Immature natural killer cell (primary cell): ENCODE measurements around the gene TENT4A. TPM values are rescaled to one million over a fixed set of nuclear protein-coding genes. Genes with fewer than 3 reads are reported as not detected.
A peak's percentile ranks its signal among the peaks of the same experiment; 100 is the strongest.

ENCODE experiments used
- DNase-seq, 3 donors: peaks; one replicate each; pipeline ENCODE4 v3.0.0; 2022; ENCODE audit warnings: mixed read lengths in 1 of 3
- H3K27ac Mint-ChIP-seq, 6 donors: one replicate each; pipeline ENCODE4 v1.8.0; 2020; ENCODE audit warnings: mixed read lengths in 6 of 6, mild to moderate bottlenecking in 5 of 6, inconsistent platforms in 4 of 6, moderate library complexity in 3 of 6
- H3K27me3 Mint-ChIP-seq, 3 donors: one replicate each; pipeline ENCODE4 v1.8.0; 2020 to 2021; ENCODE audit warnings: low read depth in 3 of 3, mild to moderate bottlenecking in 3 of 3, mixed read lengths in 3 of 3, moderate library complexity in 3 of 3, inconsistent platforms in 1 of 3
- H3K36me3 Mint-ChIP-seq, 3 donors: one replicate each; pipeline ENCODE4 v1.8.0; 2020; ENCODE audit warnings: mixed read lengths in 3 of 3, inconsistent platforms in 2 of 3, mild to moderate bottlenecking in 2 of 3
- H3K4me1 Mint-ChIP-seq, 2 donors: one replicate each; pipeline ENCODE4 v1.8.0; 2020; ENCODE audit warnings: inconsistent platforms in 2 of 2, mild to moderate bottlenecking in 2 of 2, mixed read lengths in 2 of 2, moderate library complexity in 1 of 2
- H3K4me3 Mint-ChIP-seq, 5 donors: one replicate each; pipeline ENCODE4 v1.8.0; 2020; ENCODE audit warnings: mild to moderate bottlenecking in 5 of 5, mixed read lengths in 5 of 5, inconsistent platforms in 3 of 5, moderate library complexity in 3 of 5
- H3K9me3 Mint-ChIP-seq, 6 donors: one replicate each; pipeline ENCODE4 v1.8.0; 2020; ENCODE audit warnings: mild to moderate bottlenecking in 6 of 6, mixed read lengths in 6 of 6, inconsistent platforms in 4 of 6, moderate library complexity in 3 of 6
- polyA plus RNA-seq, 3 donors: library from polyadenylated mRNA; unstranded; fragments of 300-500 nt; fragmentation: Illumina TruSeq; gene quantifications; one replicate each; pipeline ENCODE4 v1.2.3, GENCODE V29; 2021

TENT4A gene
- polyA plus RNA-seq, 3 donors from 2014 or later = 0.05 to 1.6 (median 0.84) TPM

GRCh38 chr5:6732634-6733410 is 19.6 kb downstream of the TENT4A start:
- peaks cover 0 to 3% (median 0%) of the 10 kb centered on the region in 3 donors for H3K27me3 Mint-ChIP-seq
- no peaks in the 10 kb centered on the region for H3K9me3 Mint-ChIP-seq
- H3K36me3 Mint-ChIP-seq = peaks cover 0 to 7% (median 0%) of the 10 kb centered on the region in 3 donors
- DNase-seq = no peak
- H3K4me3 Mint-ChIP-seq = no peak overlapping the region
- H3K27ac Mint-ChIP-seq = peak overlapping the region in 4 of 6 donors; percentile 6 to 62 (median 23)
- H3K4me1 Mint-ChIP-seq = peaks cover 45 to 87% of the 10 kb centered on the region in 2 donors

GRCh38 chr5:6733411-6734242 is 20.4 kb downstream of the TENT4A start:
- no peak for DNase-seq

GRCh38 chr5:6734243-6734700 is 21.0 kb downstream of the TENT4A start:
- Mint-ChIP-seq H3K36me3 (peaks cover 0 to 7% (median 0%) of the 10 kb centered on the region in 3 donors), H3K27ac (peak overlapping the region in 1 of 6 donors; percentile 61)

More at GRCh38 chr5:6733411-6734242, 20.4 kb downstream of the TENT4A start:
- Mint-ChIP-seq H3K4me1 (peaks cover 37 to 80% of the 10 kb centered on the region in 2 donors), H3K27me3 (peaks cover 0 to 3% (median 0%) of the 10 kb centered on the region in 3 donors), H3K27ac (peak overlapping the region in 4 of 6 donors; percentile 6 to 62 (median 45)), H3K36me3 (peaks cover 0 to 7% (median 0%) of the 10 kb centered on the region in 3 donors), H3K4me3 (no peak overlapping the region), H3K9me3 (no peaks in the 10 kb centered on the region)

GRCh38 chr5:6734781-6735180 is 21.5 kb downstream of the TENT4A start:
- no peak for DNase-seq
- peaks cover 0 to 3% (median 1%) of the 10 kb centered on the region in 3 donors for H3K27me3 Mint-ChIP-seq
- H3K36me3 Mint-ChIP-seq = peaks cover 0 to 11% (median 0%) of the 10 kb centered on the region in 3 donors
- peaks cover 27 to 68% of the 10 kb centered on the region in 2 donors for H3K4me1 Mint-ChIP-seq
- no peaks in the 10 kb centered on the region for H3K9me3 Mint-ChIP-seq
- H3K4me3 Mint-ChIP-seq = no peak overlapping the region
- peak overlapping the region in 2 of 6 donors; percentile 26 to 61 for H3K27ac Mint-ChIP-seq

More at GRCh38 chr5:6734243-6734700, 21.0 kb downstream of the TENT4A start:
- Mint-ChIP-seq H3K27me3 (peaks cover 0 to 3% (median 1%) of the 10 kb centered on the region in 3 donors), H3K4me1 (peaks cover 32 to 73% of the 10 kb centered on the region in 2 donors), H3K9me3 (no peaks in the 10 kb centered on the region), H3K4me3 (no peak overlapping the region)
- DNase-seq = no peak

GRCh38 chr5:6736106-6736505 is 22.9 kb downstream of the TENT4A start:
- peaks cover 22 to 58% of the 10 kb centered on the region in 2 donors for H3K4me1 Mint-ChIP-seq
- H3K36me3 Mint-ChIP-seq = peaks cover 0 to 18% (median 0%) of the 10 kb centered on the region in 3 donors
- H3K4me3 Mint-ChIP-seq = no peak overlapping the region
- H3K9me3 Mint-ChIP-seq = no peaks in the 10 kb centered on the region
- peak overlapping the region in 1 of 6 donors; percentile 55 for H3K27ac Mint-ChIP-seq
- H3K27me3 Mint-ChIP-seq = peaks cover 0 to 3% (median 1%) of the 10 kb centered on the region in 3 donors
- DNase-seq = no peak

GRCh38 chr5:6736524-6737042 is 23.4 kb downstream of the TENT4A start:
- Mint-ChIP-seq H3K4me1 (peaks cover 22 to 55% of the 10 kb centered on the region in 2 donors), H3K9me3 (no peaks in the 10 kb centered on the region), H3K27me3 (peaks cover 0 to 3% (median 1%) of the 10 kb centered on the region in 3 donors), H3K4me3 (no peak overlapping the region), H3K36me3 (peaks cover 0 to 18% (median 0%) of the 10 kb centered on the region in 3 donors), H3K27ac (peak overlapping the region in 1 of 6 donors; percentile 11)
- DNase-seq = no peak

GRCh38 chr5:6737043-6737941 is 24.1 kb downstream of the TENT4A start:
- Mint-ChIP-seq H3K4me3 (no peak overlapping the region), H3K36me3 (peaks cover 0 to 18% (median 0%) of the 10 kb centered on the region in 3 donors), H3K4me1 (peaks cover 20 to 48% of the 10 kb centered on the region in 2 donors)

GRCh38 chr5:6739603-6740002 is 26.4 kb downstream of the TENT4A start:
- no peak for DNase-seq
- peaks cover 9 to 30% of the 10 kb centered on the region in 2 donors for H3K4me1 Mint-ChIP-seq
- peaks cover 0 to 27% (median 0%) of the 10 kb centered on the region in 3 donors for H3K36me3 Mint-ChIP-seq
- H3K4me3 Mint-ChIP-seq = no peak overlapping the region
- H3K27ac Mint-ChIP-seq = peak overlapping the region in 1 of 6 donors; percentile 58
- H3K9me3 Mint-ChIP-seq = no peaks in the 10 kb centered on the region
- peaks cover 0 to 3% (median 3%) of the 10 kb centered on the region in 3 donors for H3K27me3 Mint-ChIP-seq

More at GRCh38 chr5:6737043-6737941, 24.1 kb downstream of the TENT4A start:
- H3K27ac Mint-ChIP-seq = peak overlapping the region in 3 of 6 donors; percentile 13 to 73 (median 65)
- peaks cover 0 to 3% (median 1%) of the 10 kb centered on the region in 3 donors for H3K27me3 Mint-ChIP-seq
- H3K9me3 Mint-ChIP-seq = no peaks in the 10 kb centered on the region
- no peak for DNase-seq

- Mint-ChIP-seq H3K27me3 (peaks cover 0 to 3% (median 0%) of the 10 kb centered on the region in 3 donors), H3K27ac (peak overlapping the region in 2 of 6 donors; percentile 47 to 65), H3K4me3 (no peak overlapping the region), H3K36me3 (peaks cover 0 to 28% (median 0%) of the 10 kb centered on the region in 3 donors), H3K4me1 (peaks cover 0 to 19% of the 10 kb centered on the region in 2 donors), H3K9me3 (no peaks in the 10 kb centered on the region)
- DNase-seq = no peak
These were observed 27.4 kb downstream of the TENT4A start for GRCh38 chr5:6740586-6741150.

GRCh38 chr5:6742081-6742758 is 29.0 kb downstream of the TENT4A start:
- Mint-ChIP-seq H3K36me3 (peaks cover 0 to 30% (median 0%) of the 10 kb centered on the region in 3 donors), H3K4me3 (no peak overlapping the region), H3K4me1 (peaks cover 0 to 3% of the 10 kb centered on the region in 2 donors), H3K27me3 (peaks cover 0 to 3% (median 0%) of the 10 kb centered on the region in 3 donors), H3K27ac (peak overlapping the region in 1 of 6 donors; percentile 40), H3K9me3 (no peaks in the 10 kb centered on the region)
- no peak for DNase-seq

- no peak for DNase-seq
- Mint-ChIP-seq H3K36me3 (peaks cover 0 to 25% (median 0%) of the 10 kb centered on the region in 3 donors), H3K27me3 (peaks cover 0 to 3% (median 0%) of the 10 kb centered on the region in 3 donors), H3K4me1 (no peaks in the 10 kb centered on the region), H3K4me3 (no peak overlapping the region), H3K27ac (peak overlapping the region in 1 of 6 donors; percentile 79), H3K9me3 (no peaks in the 10 kb centered on the region)
These were observed 29.9 kb downstream of the TENT4A start for GRCh38 chr5:6743161-6743560.
